Effector memory CD4-positive, alpha-beta T cell (primary cell): Measurements from ENCODE around the gene CAMTA1.

Experiments
- DNase-seq, 3 donors: peaks; one replicate each; pipeline ENCODE4 v3.0.0-alpha.2; 2020
- H3K27ac ChIP-seq: 2 replicates; pipeline ENCODE4 v1.7.0; 2013; ENCODE audit warnings: mild to moderate bottlenecking, low read length, moderate library complexity; ENCODE audit not compliant: insufficient read depth, poor library complexity, severe bottlenecking
- H3K27me3 ChIP-seq: replicated peaks from 2 replicates; pipeline ENCODE4 v1.7.0; 2013; ENCODE audit warnings: mild to moderate bottlenecking, low read length; ENCODE audit not compliant: insufficient read depth, control insufficient read depth, poor library complexity, severe bottlenecking
- H3K36me3 ChIP-seq: 2 replicates; pipeline ENCODE4 v1.7.0; 2013; ENCODE audit warnings: mild to moderate bottlenecking, low read length, moderate library complexity; ENCODE audit not compliant: control insufficient read depth, insufficient read depth
- H3K4me1 ChIP-seq: 2 replicates; pipeline ENCODE4 v1.7.0; 2013; ENCODE audit warnings: low read length, mild to moderate bottlenecking; ENCODE audit not compliant: control insufficient read depth, insufficient read depth, poor library complexity, severe bottlenecking
- H3K4me3 ChIP-seq: 2 replicates; pipeline ENCODE4 v1.7.0; 2013; ENCODE audit warnings: low read length, low read depth, mild to moderate bottlenecking; ENCODE audit not compliant: insufficient read depth, poor library complexity, severe bottlenecking
- H3K9me3 ChIP-seq: 2 replicates; pipeline ENCODE4 v1.7.0; 2013; ENCODE audit warnings: mild to moderate bottlenecking, low read length, moderate library complexity; ENCODE audit not compliant: control insufficient read depth

The CAMTA1 gene

GRCh38 chr1:7256526-7256925 is 471.3 kb downstream of the CAMTA1 start:
- Histone ChIP-seq H3K4me3 (no peak overlapping the region), H3K4me1 (no peaks in the 10 kb centered on the region), H3K36me3 (no peaks in the 10 kb centered on the region), H3K27me3 (no peaks in the 10 kb centered on the region), H3K9me3 (no peaks in the 10 kb centered on the region), H3K27ac (no peak overlapping the region)
- DNase-seq, result no peak

DNA sequence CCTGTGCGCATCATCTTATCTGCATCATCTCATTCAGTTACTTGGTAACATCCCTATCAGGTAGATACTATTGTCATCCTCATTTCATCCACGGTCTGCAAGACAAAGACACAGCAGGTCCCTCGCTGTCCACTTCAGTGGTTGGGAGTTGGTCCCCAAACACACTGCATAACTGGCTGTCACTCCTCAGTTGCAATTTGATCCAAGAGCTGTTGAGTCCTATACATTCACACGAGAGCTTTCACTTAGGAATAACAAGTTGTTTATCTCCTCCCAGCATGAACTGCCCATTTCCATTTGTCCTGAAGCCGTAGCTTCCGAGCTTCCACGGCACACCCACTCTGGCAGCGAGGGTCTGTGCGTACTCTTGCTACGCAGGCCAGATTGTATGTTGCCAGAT is 472.0 kb downstream of the CAMTA1 start:
- DNase-seq, result no peak
- no peaks in the 10 kb centered on the region for H3K4me1 ChIP-seq
- H3K27me3 ChIP-seq, result no peaks in the 10 kb centered on the region
- no peaks in the 10 kb centered on the region for H3K9me3 ChIP-seq
- no peaks in the 10 kb centered on the region for H3K36me3 ChIP-seq
- H3K27ac ChIP-seq, result no peak overlapping the region
- H3K4me3 ChIP-seq, result no peak overlapping the region

DNA sequence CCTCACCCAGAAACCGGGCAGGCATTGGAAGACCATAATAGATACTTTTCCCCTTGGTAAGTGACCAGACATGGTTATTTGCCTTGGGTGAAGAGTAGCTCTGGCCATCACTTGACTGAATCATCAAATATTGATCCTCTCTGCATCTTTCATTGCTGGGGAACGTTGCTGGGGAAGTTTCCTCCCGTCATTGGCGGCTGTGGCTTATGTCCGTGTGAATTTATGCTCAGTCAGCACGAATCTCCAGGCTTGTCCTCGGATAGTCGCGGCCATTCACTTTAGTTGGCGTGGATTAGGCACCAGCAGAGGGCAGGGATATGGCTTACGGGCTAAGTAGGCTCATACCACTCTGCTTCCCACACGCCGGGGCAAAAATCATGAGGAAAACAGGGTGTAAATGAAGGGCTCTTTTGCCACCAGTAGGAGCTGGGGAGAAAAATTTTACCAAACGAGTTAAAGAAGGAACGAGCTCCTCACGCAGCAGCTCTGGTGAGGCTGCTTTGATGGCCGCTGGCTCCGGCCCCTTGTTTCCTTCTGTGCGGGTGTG is 473.4 kb downstream of the CAMTA1 start:
- H3K4me3 ChIP-seq, result no peak overlapping the region
- H3K4me1 ChIP-seq, result no peaks in the 10 kb centered on the region
- H3K36me3 ChIP-seq, result no peaks in the 10 kb centered on the region
- no peak for DNase-seq
- H3K27ac ChIP-seq, result no peak overlapping the region
- H3K9me3 ChIP-seq, result no peaks in the 10 kb centered on the region
- H3K27me3 ChIP-seq, result no peaks in the 10 kb centered on the region

- Histone ChIP-seq H3K4me3 (no peak overlapping the region), H3K27ac (no peak overlapping the region), H3K4me1 (no peaks in the 10 kb centered on the region), H3K9me3 (no peaks in the 10 kb centered on the region), H3K36me3 (no peaks in the 10 kb centered on the region), H3K27me3 (no peaks in the 10 kb centered on the region)
- no peak for DNase-seq
These were observed 474.7 kb downstream of the CAMTA1 start for GRCh38 chr1:7259955-7260354.

DNA sequence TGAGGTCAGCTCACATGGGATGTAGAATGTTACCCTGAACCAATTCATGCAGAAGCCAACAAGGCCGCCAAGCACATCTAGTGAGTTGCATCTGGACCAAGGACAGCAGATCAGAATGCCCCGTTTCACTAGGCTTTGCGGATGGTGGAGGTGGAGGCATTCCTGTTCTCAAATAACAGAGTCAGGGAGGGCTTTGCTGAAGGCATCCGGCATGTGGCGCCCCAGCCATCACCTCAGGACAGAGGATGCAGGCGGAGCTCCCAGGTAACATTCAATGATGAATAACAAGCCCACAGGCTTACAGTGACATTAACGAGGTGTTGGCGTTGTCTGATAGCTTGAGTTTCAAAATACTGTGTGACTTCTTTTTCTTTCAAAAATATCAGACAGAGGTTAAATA is 476.2 kb downstream of the CAMTA1 start:
- Histone ChIP-seq H3K4me1 (no peaks in the 10 kb centered on the region), H3K36me3 (no peaks in the 10 kb centered on the region), H3K9me3 (no peaks in the 10 kb centered on the region), H3K4me3 (no peak overlapping the region), H3K27ac (no peak overlapping the region), H3K27me3 (no peaks in the 10 kb centered on the region)
- no peak for DNase-seq

DNA sequence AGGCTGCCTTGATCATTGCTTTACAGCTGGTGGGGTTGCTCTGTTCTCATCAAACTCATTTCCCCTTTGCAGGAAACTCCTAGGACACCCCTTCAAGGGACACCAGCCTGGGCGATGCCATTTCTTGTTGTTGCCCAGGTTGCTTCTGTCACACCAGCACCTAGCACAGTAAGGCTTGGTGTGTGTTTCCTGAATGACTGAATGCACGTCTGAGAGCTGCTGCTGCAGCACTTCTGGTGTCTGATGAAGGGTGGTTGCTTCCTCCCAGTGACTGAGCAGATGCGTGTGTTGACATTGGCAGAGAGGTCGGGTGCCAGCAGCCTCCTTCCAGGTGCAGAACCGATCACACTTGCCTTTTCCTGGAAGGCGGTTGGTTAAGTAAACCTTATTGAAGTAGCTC is 477.4 kb downstream of the CAMTA1 start:
- H3K4me1 ChIP-seq, result no peaks in the 10 kb centered on the region
- no peaks in the 10 kb centered on the region for H3K27me3 ChIP-seq
- no peak overlapping the region for H3K4me3 ChIP-seq
- no peak for DNase-seq
- H3K27ac ChIP-seq, result no peak overlapping the region
- no peaks in the 10 kb centered on the region for H3K9me3 ChIP-seq
- H3K36me3 ChIP-seq, result no peaks in the 10 kb centered on the region

GRCh38 chr1:7263021-7263960 is 478.0 kb downstream of the CAMTA1 start:
- H3K4me3 ChIP-seq, result no peak overlapping the region
- H3K4me1 ChIP-seq, result no peaks in the 10 kb centered on the region
- H3K27me3 ChIP-seq, result no peaks in the 10 kb centered on the region
- H3K27ac ChIP-seq, result no peak overlapping the region
- H3K9me3 ChIP-seq, result no peaks in the 10 kb centered on the region
- DNase-seq, result no peak
- H3K36me3 ChIP-seq, result no peaks in the 10 kb centered on the region

DNA sequence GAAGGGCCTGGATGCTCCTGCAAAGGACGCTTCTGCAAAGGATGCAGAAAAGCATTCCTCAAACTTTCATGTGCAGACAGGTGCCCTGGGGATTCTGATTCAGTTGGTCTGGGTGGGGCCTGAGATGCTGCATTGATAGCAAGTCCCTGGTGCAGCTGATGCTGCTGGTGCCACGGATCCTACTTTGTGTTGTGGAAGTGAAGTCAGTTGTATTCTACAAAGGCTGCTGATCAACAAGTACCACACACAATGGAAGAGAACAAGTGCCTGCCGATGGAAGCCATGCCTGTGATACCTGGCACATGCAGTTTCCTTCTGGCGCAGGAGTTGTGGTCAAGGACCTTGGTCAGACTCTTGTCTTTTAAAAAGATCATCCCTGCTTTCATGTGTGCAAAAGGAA is 478.8 kb downstream of the CAMTA1 start:
- Histone ChIP-seq H3K9me3 (peaks cover under 1% of the 10 kb centered on the region), H3K4me1 (no peaks in the 10 kb centered on the region), H3K4me3 (no peak overlapping the region), H3K27me3 (no peaks in the 10 kb centered on the region), H3K36me3 (no peaks in the 10 kb centered on the region), H3K27ac (no peak overlapping the region)
- no peak for DNase-seq

GRCh38 chr1:7265771-7266371 is 480.6 kb downstream of the CAMTA1 start:
- no peak overlapping the region for H3K27ac ChIP-seq
- no peak overlapping the region for H3K4me3 ChIP-seq
- no peaks in the 10 kb centered on the region for H3K36me3 ChIP-seq
- peaks cover 5% of the 10 kb centered on the region for H3K9me3 ChIP-seq
- H3K27me3 ChIP-seq, result no peaks in the 10 kb centered on the region
- DNase-seq, result no peak
- no peaks in the 10 kb centered on the region for H3K4me1 ChIP-seq

- no peak overlapping the region for H3K27ac ChIP-seq
- no peak for DNase-seq
- H3K36me3 ChIP-seq, result no peaks in the 10 kb centered on the region
- peaks cover 5% of the 10 kb centered on the region for H3K9me3 ChIP-seq
- H3K4me1 ChIP-seq, result no peaks in the 10 kb centered on the region
- no peaks in the 10 kb centered on the region for H3K27me3 ChIP-seq
- H3K4me3 ChIP-seq, result no peak overlapping the region
These were observed 481.3 kb downstream of the CAMTA1 start for GRCh38 chr1:7266561-7266960.
